Immature natural killer cell (primary cell): ENCODE results near the gene PPP4R3C. TPM values are rescaled to one million over a fixed set of nuclear protein-coding genes. Genes with fewer than 3 reads are reported as not detected.
"Not testable (repeated sequence)": the region's sequence is repeated elsewhere in the genome, so short reads cannot be mapped to it uniquely, and the experiment has no call there.

ENCODE experiments used
- DNase-seq, 3 donors: peaks; one replicate each; pipeline ENCODE4 v3.0.0; 2022; ENCODE audit warnings: mixed read lengths in 1 of 3
- H3K27ac Mint-ChIP-seq, 6 donors: one replicate each; pipeline ENCODE4 v1.8.0; 2020; ENCODE audit warnings: mixed read lengths in 6 of 6, mild to moderate bottlenecking in 5 of 6, inconsistent platforms in 4 of 6, moderate library complexity in 3 of 6
- H3K27me3 Mint-ChIP-seq, 3 donors: one replicate each; pipeline ENCODE4 v1.8.0; 2020 to 2021; ENCODE audit warnings: low read depth in 3 of 3, mild to moderate bottlenecking in 3 of 3, mixed read lengths in 3 of 3, moderate library complexity in 3 of 3, inconsistent platforms in 1 of 3
- H3K36me3 Mint-ChIP-seq, 3 donors: one replicate each; pipeline ENCODE4 v1.8.0; 2020; ENCODE audit warnings: mixed read lengths in 3 of 3, inconsistent platforms in 2 of 3, mild to moderate bottlenecking in 2 of 3
- H3K4me1 Mint-ChIP-seq, 2 donors: one replicate each; pipeline ENCODE4 v1.8.0; 2020; ENCODE audit warnings: inconsistent platforms in 2 of 2, mild to moderate bottlenecking in 2 of 2, mixed read lengths in 2 of 2, moderate library complexity in 1 of 2
- H3K4me3 Mint-ChIP-seq, 5 donors: one replicate each; pipeline ENCODE4 v1.8.0; 2020; ENCODE audit warnings: mild to moderate bottlenecking in 5 of 5, mixed read lengths in 5 of 5, inconsistent platforms in 3 of 5, moderate library complexity in 3 of 5
- H3K9me3 Mint-ChIP-seq, 6 donors: one replicate each; pipeline ENCODE4 v1.8.0; 2020; ENCODE audit warnings: mild to moderate bottlenecking in 6 of 6, mixed read lengths in 6 of 6, inconsistent platforms in 4 of 6, moderate library complexity in 3 of 6
- polyA plus RNA-seq, 3 donors: library from polyadenylated mRNA; unstranded; fragments of 300-500 nt; fragmentation: Illumina TruSeq; gene quantifications; one replicate each; pipeline ENCODE4 v1.2.3, GENCODE V29; 2021

PPP4R3C gene
- polyA plus RNA-seq: not detected

- no peak within 1 kb of the TSS for H3K27ac Mint-ChIP-seq
- DNase-seq: no peak
- no peaks in the 10 kb centered on the region for H3K4me1 Mint-ChIP-seq
- H3K27me3 Mint-ChIP-seq: no peaks in the 10 kb centered on the region
- no peaks in the 10 kb centered on the region for H3K36me3 Mint-ChIP-seq
- no peak within 1 kb of the TSS for H3K4me3 Mint-ChIP-seq
- H3K9me3 Mint-ChIP-seq: peaks cover 0 to 9% (median 5%) of the 10 kb centered on the region in 6 donors
Measured at GRCh38 chrX:27463187-27463586, at the start of gene PPP4R3C. TSS of gene PPP4R3C (minus strand) at chrX:27463341. CDS start at chrX:27463296, 45 bp downstream.

GRCh38 chrX:27491397-27491796 is 28.3 kb upstream of the PPP4R3C start:
- H3K27ac Mint-ChIP-seq: no peak overlapping the region
- H3K4me3 Mint-ChIP-seq: no peak overlapping the region
- H3K36me3 Mint-ChIP-seq: no peaks in the 10 kb centered on the region

GRCh38 chrX:27466051-27466450 is 2.9 kb upstream of the PPP4R3C start:
- Mint-ChIP-seq H3K36me3 (no peaks in the 10 kb centered on the region), H3K4me1 (no peaks in the 10 kb centered on the region), H3K27ac (no peak overlapping the region), H3K4me3 (no peak overlapping the region), H3K9me3 (peaks cover 0 to 9% (median 4%) of the 10 kb centered on the region in 6 donors), H3K27me3 (no peaks in the 10 kb centered on the region)
- DNase-seq: no peak

More at GRCh38 chrX:27491397-27491796, 28.3 kb upstream of the PPP4R3C start:
- H3K27me3 Mint-ChIP-seq: no peaks in the 10 kb centered on the region
- DNase-seq: no peak
- H3K9me3 Mint-ChIP-seq: peaks cover 0 to 12% (median 4%) of the 10 kb centered on the region in 6 donors
- no peaks in the 10 kb centered on the region for H3K4me1 Mint-ChIP-seq

DNA sequence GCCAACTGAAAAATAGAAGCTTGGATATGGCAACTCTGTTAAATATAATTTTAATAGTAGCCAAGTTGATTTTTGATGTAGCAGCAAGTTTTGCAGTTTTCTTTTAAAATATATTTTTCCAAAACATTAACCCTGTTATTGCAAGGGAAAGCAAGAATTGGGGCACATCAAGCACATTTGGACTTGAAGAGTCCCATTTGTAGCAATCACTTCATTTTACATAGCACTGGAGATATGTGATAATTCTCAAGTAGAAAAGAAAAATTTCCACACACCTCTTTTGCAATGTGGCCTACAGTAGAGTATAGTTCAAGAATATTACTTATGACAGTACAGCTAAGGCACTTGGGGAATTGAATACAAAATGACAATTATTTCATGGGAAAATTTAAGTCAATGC is 1.9 kb upstream of the PPP4R3C start:
- H3K4me1 Mint-ChIP-seq: no peaks in the 10 kb centered on the region
- H3K36me3 Mint-ChIP-seq: no peaks in the 10 kb centered on the region
- H3K27ac Mint-ChIP-seq: no peak overlapping the region
- H3K27me3 Mint-ChIP-seq: no peaks in the 10 kb centered on the region
- H3K9me3 Mint-ChIP-seq: peaks cover 0 to 9% (median 5%) of the 10 kb centered on the region in 6 donors
- no peak for DNase-seq
- H3K4me3 Mint-ChIP-seq: no peak overlapping the region

DNA sequence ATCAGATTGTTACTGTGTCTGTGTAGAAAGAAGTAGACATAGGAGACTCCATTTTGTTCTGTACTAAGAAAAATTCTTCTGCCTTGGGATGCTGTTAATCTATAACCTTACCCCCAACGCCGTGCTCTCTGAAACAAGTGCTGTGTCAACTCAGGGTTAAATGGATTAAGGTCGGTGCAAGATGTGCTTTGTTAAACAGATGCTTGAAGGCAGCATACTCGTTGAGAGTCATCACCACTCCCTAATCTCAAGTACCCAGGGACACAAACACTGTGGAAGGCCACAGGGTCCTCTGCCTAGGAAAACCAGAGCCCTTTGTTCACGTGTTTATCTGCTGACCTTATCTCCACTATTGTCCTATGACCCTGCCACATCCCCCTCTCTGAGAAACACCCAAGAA is 4.0 kb downstream of the PPP4R3C start:
- not testable (repeated sequence) for H3K4me3 Mint-ChIP-seq, H3K36me3 Mint-ChIP-seq, H3K27me3 Mint-ChIP-seq, H3K27ac Mint-ChIP-seq, H3K4me1 Mint-ChIP-seq, H3K9me3 Mint-ChIP-seq, DNase-seq

- H3K4me1 Mint-ChIP-seq, DNase-seq, H3K27me3 Mint-ChIP-seq, H3K36me3 Mint-ChIP-seq, H3K9me3 Mint-ChIP-seq, H3K4me3 Mint-ChIP-seq, H3K27ac Mint-ChIP-seq: not testable (repeated sequence)
Measured at GRCh38 chrX:27458544-27458943, 4.6 kb downstream of the PPP4R3C start.

DNA sequence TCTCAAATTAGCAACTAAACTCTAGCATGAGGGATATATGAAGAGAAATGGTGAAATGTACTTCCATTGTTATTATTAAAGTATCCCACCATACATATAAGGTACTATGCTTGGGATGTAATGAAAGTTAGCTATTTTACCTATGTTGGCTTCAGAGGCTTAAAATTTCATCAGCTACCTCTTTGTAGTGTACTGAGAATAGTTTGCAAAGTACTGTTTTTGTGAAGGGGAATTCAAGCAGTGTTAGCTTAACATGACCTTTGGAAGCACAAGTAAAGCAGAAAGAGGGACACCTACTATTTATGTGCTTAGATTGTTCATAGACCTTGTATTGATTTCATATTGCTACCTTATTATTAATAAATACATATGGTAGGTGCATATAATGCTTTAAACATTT is 11.8 kb downstream of the PPP4R3C start:
- Mint-ChIP-seq H3K27ac (no peak overlapping the region), H3K36me3 (no peaks in the 10 kb centered on the region), H3K4me3 (no peak overlapping the region), H3K4me1 (no peaks in the 10 kb centered on the region), H3K27me3 (peaks cover 1 to 4% (median 2%) of the 10 kb centered on the region in 3 donors), H3K9me3 (peaks cover 0 to 15% (median 5%) of the 10 kb centered on the region in 6 donors)
- no peak for DNase-seq

DNA sequence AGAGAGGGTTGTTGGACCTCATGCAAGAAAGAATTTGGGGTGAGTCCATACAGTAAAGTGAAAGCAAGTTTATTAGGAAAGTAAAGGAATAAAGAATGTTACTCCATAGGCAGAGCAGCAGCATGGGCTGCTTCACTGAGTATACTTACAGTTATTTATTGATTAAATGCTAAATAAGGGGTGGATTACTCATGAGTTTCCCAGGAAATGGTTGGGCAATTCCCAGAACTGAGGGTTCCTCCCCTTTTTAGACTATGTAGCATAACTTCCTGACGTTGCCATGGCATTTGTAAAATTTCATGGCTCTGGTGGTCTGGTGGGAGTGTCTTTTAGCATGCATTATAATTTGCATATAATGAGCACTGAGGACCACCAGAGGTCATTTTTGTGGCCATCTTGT is 16.7 kb downstream of the PPP4R3C start:
- DNase-seq: no peak
- H3K9me3 Mint-ChIP-seq: peaks cover 0 to 6% (median under 1%) of the 10 kb centered on the region in 6 donors
- peaks cover 0 to 11% of the 10 kb centered on the region in 2 donors for H3K4me1 Mint-ChIP-seq
- no peak overlapping the region for H3K4me3 Mint-ChIP-seq
- peaks cover 0 to 2% (median 0%) of the 10 kb centered on the region in 3 donors for H3K27me3 Mint-ChIP-seq
- no peak overlapping the region for H3K27ac Mint-ChIP-seq
- no peaks in the 10 kb centered on the region for H3K36me3 Mint-ChIP-seq

DNA sequence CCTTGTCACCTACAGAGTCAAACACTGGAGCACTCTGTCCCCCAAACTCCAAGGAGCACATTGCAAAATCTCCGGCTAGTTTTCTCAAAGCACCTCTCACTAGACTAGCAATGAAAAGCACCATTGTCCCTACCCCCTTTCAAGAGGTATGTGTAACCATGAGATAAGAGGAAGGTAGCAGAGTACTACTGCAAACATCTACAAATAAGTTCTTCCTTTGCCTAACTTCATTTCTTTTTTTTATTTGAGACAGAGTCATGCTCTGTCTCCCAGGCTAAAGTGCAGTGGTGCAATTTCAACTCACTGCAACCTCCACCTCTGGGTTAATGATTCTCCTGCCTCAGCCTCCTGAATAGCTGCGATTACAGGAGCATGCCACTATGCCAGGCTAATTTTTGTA is 17.7 kb downstream of the PPP4R3C start:
- Mint-ChIP-seq H3K36me3 (no peaks in the 10 kb centered on the region), H3K4me1 (peaks cover 0 to 11% of the 10 kb centered on the region in 2 donors), H3K4me3 (no peak overlapping the region), H3K27me3 (peaks cover 0 to 2% (median 0%) of the 10 kb centered on the region in 3 donors), H3K27ac (no peak overlapping the region), H3K9me3 (peaks cover 0 to 6% (median 1%) of the 10 kb centered on the region in 6 donors)
- DNase-seq: no peak

DNA sequence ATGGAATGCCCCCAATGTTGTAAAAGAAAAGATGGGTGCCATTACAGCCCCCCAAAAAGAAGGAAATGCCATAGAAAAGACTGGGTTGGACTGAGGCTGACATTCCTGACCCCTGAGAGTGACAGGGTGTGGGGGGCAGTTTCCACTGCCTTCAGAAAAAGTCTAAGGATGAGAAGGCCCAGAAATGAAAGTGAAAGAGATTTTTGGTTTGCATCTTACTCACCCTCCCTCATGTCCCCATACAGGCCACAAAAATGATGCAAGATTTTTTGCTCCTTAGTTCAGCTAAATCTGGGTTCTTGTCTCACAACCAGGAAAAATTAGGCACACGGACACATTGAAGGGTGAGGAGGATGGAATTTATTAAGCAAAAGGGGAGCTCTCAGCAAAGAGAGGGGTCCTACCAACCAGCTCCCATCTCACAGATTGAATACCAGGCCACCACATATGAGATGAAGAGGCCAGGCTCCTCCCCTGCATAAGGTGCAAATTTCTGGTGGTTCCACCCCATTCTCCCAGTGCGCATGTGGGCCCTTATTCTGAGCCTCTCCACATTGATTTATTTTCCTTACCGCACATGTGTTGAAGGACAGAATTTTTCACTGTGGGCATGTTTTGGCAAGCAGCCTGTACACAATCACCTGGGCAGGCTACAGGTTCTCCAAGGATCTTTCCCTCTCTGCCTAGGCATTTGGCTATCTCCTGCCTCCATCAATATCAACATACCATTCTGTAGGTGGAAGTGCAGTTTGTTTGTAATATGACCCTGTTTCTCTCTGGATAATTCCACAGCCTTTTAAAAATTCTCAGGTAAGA is 18.8 kb downstream of the PPP4R3C start:
- H3K27me3 Mint-ChIP-seq: peaks cover 0 to 2% (median 0%) of the 10 kb centered on the region in 3 donors
- peaks cover 0 to 11% of the 10 kb centered on the region in 2 donors for H3K4me1 Mint-ChIP-seq
- peaks cover 0 to 6% (median 1%) of the 10 kb centered on the region in 6 donors for H3K9me3 Mint-ChIP-seq
- no peak overlapping the region for H3K4me3 Mint-ChIP-seq
- no peaks in the 10 kb centered on the region for H3K36me3 Mint-ChIP-seq
- no peak for DNase-seq
- peak overlapping the region in 1 of 6 donors; percentile 26 for H3K27ac Mint-ChIP-seq

DNA sequence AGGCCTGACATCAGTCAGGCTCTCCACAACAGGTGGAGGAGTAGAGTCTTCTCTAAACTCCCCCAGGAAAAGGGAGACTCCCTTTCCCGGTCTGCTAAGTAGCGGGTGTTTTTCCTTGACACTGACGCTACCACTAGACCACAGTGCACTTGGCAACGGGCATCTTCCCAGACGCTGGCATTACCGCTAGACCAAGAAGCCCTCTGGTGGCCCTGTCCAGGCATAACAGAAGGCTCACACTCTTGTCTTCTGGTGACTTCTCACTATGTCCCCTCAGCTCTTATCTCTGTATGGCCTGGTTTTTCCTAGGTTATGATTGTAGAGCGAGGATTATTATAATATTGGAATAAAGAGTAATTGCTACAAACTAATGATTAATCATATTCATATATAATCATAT is 20.7 kb downstream of the PPP4R3C start:
- not testable (repeated sequence) for DNase-seq

DNA sequence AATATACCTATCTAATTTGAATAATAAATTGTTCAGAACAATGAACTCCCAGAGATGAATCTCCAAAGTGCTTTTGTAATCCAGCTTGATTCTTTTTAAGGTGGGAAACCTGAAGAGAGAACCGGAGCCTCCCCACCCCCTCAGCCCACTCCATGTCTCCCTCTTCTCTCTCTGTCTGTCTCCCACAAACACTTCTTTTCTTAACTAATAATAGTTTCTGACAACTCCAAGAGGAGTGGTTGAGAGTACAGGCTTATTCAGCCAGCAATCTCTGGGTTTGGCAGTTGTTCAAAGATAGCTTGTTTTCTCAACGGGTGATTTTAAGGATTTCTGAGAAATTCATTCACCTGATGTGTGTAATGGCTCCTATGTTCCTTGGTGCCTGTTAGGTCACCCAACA is 23.4 kb downstream of the PPP4R3C start:
- Mint-ChIP-seq H3K27me3 (no peaks in the 10 kb centered on the region), H3K9me3 (peaks cover 0 to 6% (median 3%) of the 10 kb centered on the region in 6 donors), H3K4me1 (peaks cover 0 to 4% of the 10 kb centered on the region in 2 donors), H3K4me3 (no peak overlapping the region), H3K27ac (no peak overlapping the region), H3K36me3 (no peaks in the 10 kb centered on the region)
- no peak for DNase-seq

More for the DNA sequence above, 20.7 kb downstream of the PPP4R3C start:
- not testable (repeated sequence) for H3K36me3 Mint-ChIP-seq, H3K4me3 Mint-ChIP-seq, H3K27ac Mint-ChIP-seq, H3K27me3 Mint-ChIP-seq, H3K9me3 Mint-ChIP-seq
- peaks cover 0 to 11% of the 10 kb centered on the region in 2 donors for H3K4me1 Mint-ChIP-seq

GRCh38 chrX:27438937-27439336 is 24.2 kb downstream of the PPP4R3C start:
- H3K36me3 Mint-ChIP-seq: no peaks in the 10 kb centered on the region
- DNase-seq: no peak
- no peak overlapping the region for H3K27ac Mint-ChIP-seq
- no peaks in the 10 kb centered on the region for H3K27me3 Mint-ChIP-seq
- H3K4me1 Mint-ChIP-seq: no peaks in the 10 kb centered on the region
- no peak overlapping the region for H3K4me3 Mint-ChIP-seq
- H3K9me3 Mint-ChIP-seq: peaks cover 0 to 8% (median 4%) of the 10 kb centered on the region in 6 donors

GRCh38 chrX:27435031-27435430 is 28.1 kb downstream of the PPP4R3C start:
- DNase-seq: no peak
- no peaks in the 10 kb centered on the region for H3K27me3 Mint-ChIP-seq
- H3K4me3 Mint-ChIP-seq: no peak overlapping the region
- no peaks in the 10 kb centered on the region for H3K36me3 Mint-ChIP-seq
- peaks cover 0 to 8% (median 4%) of the 10 kb centered on the region in 6 donors for H3K9me3 Mint-ChIP-seq
- H3K27ac Mint-ChIP-seq: no peak overlapping the region
- H3K4me1 Mint-ChIP-seq: no peaks in the 10 kb centered on the region
